Measurements from ENCODE around the gene CENPA.

The CENPA gene

GRCh38 chr2:26763019-26763418, 22.8 kb upstream of the CENPA start:
- no peak for DNase-seq (ENCODE audit: low spot score)

- peak; percentile 69 for DNase-seq (ENCODE audit: low spot score)
Observed at GRCh38 chr2:26764078-26764887, 21.6 kb upstream of the CENPA start, which contains the start of gene SLC35F6. TSS of gene SLC35F6 (plus strand) at chr2:26764284. CDS start at chr2:26764350, 66 bp downstream.

GRCh38 chr2:26764906-26765305, 20.9 kb upstream of the CENPA start:
- DNase-seq (ENCODE audit: low spot score) = peak; percentile 11

GRCh38 chr2:26765475-26766200, 20.2 kb upstream of the CENPA start:
- DNase-seq (ENCODE audit: low spot score) = no peak

GRCh38 chr2:26767129-26767528, 18.7 kb upstream of the CENPA start:
- DNase-seq (ENCODE audit: low spot score) = no peak

GRCh38 chr2:26767894-26768487, 17.9 kb upstream of the CENPA start:
- DNase-seq (ENCODE audit: low spot score) = no peak

GRCh38 chr2:26768759-26769088, 17.1 kb upstream of the CENPA start:
- no peak for DNase-seq (ENCODE audit: low spot score)

- DNase-seq (ENCODE audit: low spot score) = no peak
Observed at GRCh38 chr2:26769089-26769761, 16.6 kb upstream of the CENPA start.

GRCh38 chr2:26770986-26771586, 14.8 kb upstream of the CENPA start:
- no peak for DNase-seq (ENCODE audit: low spot score)

GRCh38 chr2:26772064-26773001, 13.5 kb upstream of the CENPA start:
- no peak for DNase-seq (ENCODE audit: low spot score)

- no peak for DNase-seq (ENCODE audit: low spot score)
Observed at GRCh38 chr2:26776195-26776800, 9.6 kb upstream of the CENPA start.

GRCh38 chr2:26778098-26778497, 7.8 kb upstream of the CENPA start:
- no peak for DNase-seq (ENCODE audit: low spot score)

GRCh38 chr2:26778507-26778906, 7.3 kb upstream of the CENPA start:
- no peak for DNase-seq (ENCODE audit: low spot score)

- DNase-seq (ENCODE audit: low spot score) = no peak
Observed at GRCh38 chr2:26780203-26780760, 5.6 kb upstream of the CENPA start.

- DNase-seq (ENCODE audit: low spot score) = no peak
Observed at GRCh38 chr2:26782876-26783704, 2.8 kb upstream of the CENPA start.

GRCh38 chr2:26784570-26785234, 1.2 kb upstream of the CENPA start:
- no peak for DNase-seq (ENCODE audit: low spot score)

- peak; percentile 20 for DNase-seq (ENCODE audit: low spot score)
Observed at GRCh38 chr2:26786207-26787028, 562 bp downstream of the CENPA start.

- no peak for DNase-seq (ENCODE audit: low spot score)
Observed at GRCh38 chr2:26792720-26793119, 6.9 kb downstream of the CENPA start.

Data from kidney capillary endothelial cell (primary cell).